Small intestine (tissue), 7 donors: ENCODE results near the gene SYNPR. TPM values are rescaled to one million over a fixed set of nuclear protein-coding genes. Genes with fewer than 3 reads are reported as not detected.
"Not testable (repeated sequence)": the region's sequence is repeated elsewhere in the genome, so short reads cannot be mapped to it uniquely, and the experiment has no call there.

Experiments used
- DNase-seq, 2 donors: peaks; one replicate each; pipeline versions ENCODE4 v3.0.0 to v3.0.0-alpha.2; 2013
- FAIRE-seq: peaks from 2 replicates; lab custom pipeline; 2012; peaks lifted over from hg19 to GRCh38; lab: Jason Lieb, UNC
- H3K27ac ChIP-seq, 3 donors: one replicate each; pipeline ENCODE4 v1.5.1; 2013; ENCODE audit warnings: low read length in 2 of 3, mild to moderate bottlenecking in 2 of 3, control low read depth in 1 of 3, inconsistent platforms in 1 of 3, low read depth in 1 of 3, moderate library complexity in 1 of 3
- H3K27me3 ChIP-seq, 3 donors: one replicate each; pipeline ENCODE4 v1.6.1; 2013; ENCODE audit warnings: low read length in 3 of 3, inconsistent platforms in 1 of 3; ENCODE audit not compliant: control insufficient read depth in 3 of 3, insufficient read depth in 3 of 3
- H3K36me3 ChIP-seq, 3 donors: one replicate each; pipeline ENCODE4 v1.6.1; 2013; ENCODE audit warnings: low read length in 3 of 3, inconsistent platforms in 1 of 3, low read depth in 1 of 3, mild to moderate bottlenecking in 1 of 3, moderate library complexity in 1 of 3; ENCODE audit not compliant: control insufficient read depth in 3 of 3, insufficient read depth in 2 of 3
- H3K4me1 ChIP-seq, 3 donors: one replicate each; pipeline ENCODE4 v1.6.1; 2013; ENCODE audit warnings: low read length in 2 of 3, inconsistent platforms in 1 of 3, low read depth in 1 of 3, mild to moderate bottlenecking in 1 of 3, moderate library complexity in 1 of 3; ENCODE audit not compliant: control insufficient read depth in 3 of 3, insufficient read depth in 2 of 3
- H3K4me3 ChIP-seq, 3 donors: one replicate each; pipeline ENCODE4 v1.5.1; 2013; ENCODE audit warnings: low read length in 3 of 3, control low read depth in 1 of 3, inconsistent platforms in 1 of 3, low read depth in 1 of 3, mild to moderate bottlenecking in 1 of 3, moderate library complexity in 1 of 3
- H3K9me3 ChIP-seq, 2 donors: one replicate each; pipeline ENCODE4 v1.6.1; 2013; ENCODE audit warnings: low read depth in 1 of 2, low read length in 1 of 2; ENCODE audit not compliant: control insufficient read depth in 2 of 2, insufficient read depth in 1 of 2
- WGBS, 3 donors: extraction: QIAGEN DNeasy Blood & Tissue Kit; methylation state at CpG; one replicate each; pipeline ENCODE4 v1.1.7; 2013; 5-methylcytosine and 5-hydroxymethylcytosine counted together
- polyA plus RNA-seq, 4 donors: library from polyadenylated mRNA; stranded (reverse) in 3 of 4; unstranded in 1 of 4; fragments of 200-250 nt in 3 of 4; fragments of 120-200 nt in 1 of 4; gene quantifications; one replicate each; pipeline versions ENCODE4 v1.2.1 to v1.2.3, GENCODE V29; 2013
- donor health status: healthy with polysubstance abuse.
- donor health status: control.
- donor health status: control.
- donor health status: Bipolar disorder and iron deficiency.
- donor health status: healthy.

Gene SYNPR
- polyA plus RNA-seq, 4 donors = 0.36 to 0.87 TPM; not detected in 2

GRCh38 chr3:63644928-63645781 is 367.0 kb downstream of the SYNPR start:
- DNase-seq = peak; percentile 42 to 46
- WGBS, 3 donors = 35 to 57% (median 50%) methylated on average over 25 of the region's 25 CpGs
- H3K27me3 ChIP-seq, H3K9me3 ChIP-seq, H3K27ac ChIP-seq, H3K36me3 ChIP-seq, FAIRE-seq, H3K4me1 ChIP-seq: not testable (repeated sequence)
- H3K4me3 ChIP-seq = peak overlapping the region in 1 of 3 donors; percentile 22

- 82 to 88% (median 82%) methylated on average over 5 of the region's 5 CpGs for WGBS, 3 donors
- no peak for DNase-seq
- Histone ChIP-seq H3K27me3 (no peaks in the 10 kb centered on the region), H3K4me1 (no peaks in the 10 kb centered on the region), H3K36me3 (no peaks in the 10 kb centered on the region), H3K9me3 (peaks cover 0 to 4% of the 10 kb centered on the region in 2 donors), H3K27ac (no peak within 1 kb of the TSS), H3K4me3 (no peak within 1 kb of the TSS)
- no peak for FAIRE-seq
Measured at GRCh38 chr3:63652066-63652725, 374.1 kb downstream of the SYNPR start, which contains the start of gene SNTN. TSS of gene SNTN (plus strand) at chr3:63652675. CDS start at chr3:63652688, 13 bp downstream.

GRCh38 chr3:63654211-63654610 is 376.1 kb downstream of the SYNPR start:
- H3K9me3 ChIP-seq = peaks cover 0 to 4% of the 10 kb centered on the region in 2 donors
- no peaks in the 10 kb centered on the region for H3K36me3 ChIP-seq
- DNase-seq (peak in 1 of 2 donors; percentile 60), FAIRE-seq (no peak)
- no peaks in the 10 kb centered on the region for H3K27me3 ChIP-seq
- H3K4me3 ChIP-seq = no peak overlapping the region
- H3K27ac ChIP-seq = peak overlapping the region in 1 of 3 donors; percentile 52
- peaks cover 0 to 5% (median 0%) of the 10 kb centered on the region in 3 donors for H3K4me1 ChIP-seq
- WGBS, 3 donors = 65 to 86% (median 85%) methylated on average over 4 of the region's 4 CpGs

GRCh38 chr3:63654931-63655330 is 376.8 kb downstream of the SYNPR start:
- H3K36me3 ChIP-seq = no peaks in the 10 kb centered on the region
- no peak for DNase-seq
- FAIRE-seq = no peak
- peaks cover 0 to 5% (median 0%) of the 10 kb centered on the region in 3 donors for H3K4me1 ChIP-seq
- H3K27ac ChIP-seq = no peak overlapping the region
- no peak overlapping the region for H3K4me3 ChIP-seq
- peaks cover 0 to 4% of the 10 kb centered on the region in 2 donors for H3K9me3 ChIP-seq
- no peaks in the 10 kb centered on the region for H3K27me3 ChIP-seq
- 76 to 84% (median 77%) methylated on average over 5 of the region's 5 CpGs for WGBS, 3 donors

- Histone ChIP-seq H3K9me3 (peaks cover 0 to 4% of the 10 kb centered on the region in 2 donors), H3K27me3 (no peaks in the 10 kb centered on the region), H3K4me1 (peaks cover 0 to 5% (median 0%) of the 10 kb centered on the region in 3 donors), H3K4me3 (no peak overlapping the region), H3K36me3 (no peaks in the 10 kb centered on the region), H3K27ac (no peak overlapping the region)
- WGBS, 3 donors = 76 to 95% (median 79%) methylated on average over 4 of the region's 4 CpGs
- FAIRE-seq (no peak), DNase-seq (no peak)
Measured at GRCh38 chr3:63655519-63655918, 377.4 kb downstream of the SYNPR start.

- H3K27ac ChIP-seq = no peak overlapping the region
- H3K4me1 ChIP-seq = peaks cover 0 to 5% (median 0%) of the 10 kb centered on the region in 3 donors
- FAIRE-seq = no peak
- H3K9me3 ChIP-seq = peaks cover 0 to 4% of the 10 kb centered on the region in 2 donors
- H3K4me3 ChIP-seq = no peak overlapping the region
- WGBS, 3 donors = 75 to 86% (median 82%) methylated on average over 6 of the region's 6 CpGs
- H3K27me3 ChIP-seq = no peaks in the 10 kb centered on the region
- no peak for DNase-seq
- no peaks in the 10 kb centered on the region for H3K36me3 ChIP-seq
Measured at GRCh38 chr3:63656786-63657185, 378.7 kb downstream of the SYNPR start.

- no peak for FAIRE-seq
- Histone ChIP-seq H3K4me3 (no peak overlapping the region), H3K36me3 (no peaks in the 10 kb centered on the region), H3K27ac (no peak overlapping the region), H3K9me3 (no peaks in the 10 kb centered on the region), H3K27me3 (no peaks in the 10 kb centered on the region), H3K4me1 (peaks cover 0 to 5% (median 0%) of the 10 kb centered on the region in 3 donors)
- DNase-seq = no peak
- 70 to 88% (median 81%) methylated on average over 1 of the region's 1 CpG for WGBS, 3 donors
Measured at GRCh38 chr3:63661242-63661641, 383.1 kb downstream of the SYNPR start.

GRCh38 chr3:63662011-63662410 is 383.9 kb downstream of the SYNPR start:
- Histone ChIP-seq H3K9me3 (no peaks in the 10 kb centered on the region), H3K27ac (no peak overlapping the region), H3K36me3 (no peaks in the 10 kb centered on the region), H3K4me3 (no peak overlapping the region), H3K27me3 (no peaks in the 10 kb centered on the region), H3K4me1 (peaks cover 0 to 5% (median 0%) of the 10 kb centered on the region in 3 donors)
- DNase-seq (no peak), FAIRE-seq (no peak)
- WGBS, 3 donors = 76 to 90% (median 81%) methylated on average over 4 of the region's 4 CpGs
